Sigmoid colon (tissue), 7 donors: Measurements from ENCODE around the gene SPATA13. TPM values are rescaled to one million over a fixed set of nuclear protein-coding genes. Genes with fewer than 3 reads are reported as not detected.

Experiments
- DNase-seq: peaks from one replicate; pipeline ENCODE4 v3.0.0-alpha.2; 2019
- H3K27ac ChIP-seq, 4 donors: fragments of 200-600 bp; sonication (generic); one replicate each; pipeline ENCODE4 v1.5.1; 2016 to 2019; ENCODE audit warnings: mild to moderate bottlenecking in 1 of 4
- H3K27me3 ChIP-seq, 3 donors: fragments of 200-600 bp; sonication (generic); one replicate each; pipeline ENCODE4 v1.5.1; 2019; ENCODE audit warnings: mild to moderate bottlenecking in 1 of 3
- H3K36me3 ChIP-seq, 4 donors: fragments of 200-600 bp; sonication (generic); one replicate each; pipeline ENCODE4 v1.5.1; 2016 to 2019
- H3K4me1 ChIP-seq, 4 donors: fragments of 200-600 bp; sonication (generic); one replicate each; pipeline ENCODE4 v1.5.1; 2017 to 2019
- H3K4me3 ChIP-seq, 4 donors: fragments of 200-600 bp; sonication (generic); one replicate each; pipeline ENCODE4 v1.5.1; 2017 to 2019; ENCODE audit warnings: mild to moderate bottlenecking in 2 of 4, moderate library complexity in 1 of 4
- H3K9me3 ChIP-seq, 4 donors: fragments of 200-600 bp in 3 of 4; sonication (generic) in 3 of 4; one replicate each; pipeline versions ENCODE4 v1.5.1 to v1.6.1; 2013 to 2019
- CTCF ChIP-seq, 4 experiments: fragments of 450-650 bp in 3 of 4; fragments of 200-600 bp in 1 of 4; IDR thresholded peaks; one replicate each; pipeline ENCODE4 v1.5.1; 2016 to 2019; ENCODE audit warnings: antibody characterized with exemption in 4 of 4, mild to moderate bottlenecking in 3 of 4, moderate library complexity in 2 of 4
- EP300 ChIP-seq, 4 donors: sonication (generic); formaldehyde crosslinking; IDR thresholded peaks; one replicate each; pipeline ENCODE4 v1.6.1; 2017; ENCODE audit warnings: antibody characterized with exemption in 4 of 4
- POLR2A ChIP-seq, 2 donors: fragments of 450-650 bp; IDR thresholded peaks; one replicate each; pipeline ENCODE4 v1.6.1; 2016; ENCODE audit warnings: antibody characterized with exemption in 2 of 2, mild to moderate bottlenecking in 2 of 2, moderate library complexity in 2 of 2
- POLR2AphosphoS5 ChIP-seq, 4 donors: sonication (generic); formaldehyde crosslinking; IDR thresholded peaks; one replicate each; pipeline ENCODE4 v1.6.1; 2017; ENCODE audit warnings: antibody characterized with exemption in 4 of 4
- WGBS, 2 donors: extraction: QIAGEN DNeasy Blood & Tissue Kit; methylation state at CpG; one replicate each; pipeline ENCODE4 v1.1.7; 2013; 5-methylcytosine and 5-hydroxymethylcytosine counted together
- intact Hi-C: fragments of 100-400 bp; cut with DNase I; formaldehyde crosslinking; loops from one replicate; pipeline ENCODE4 v1.15.1; 2023
- polyA plus RNA-seq, 3 donors: library from polyadenylated mRNA; stranded (reverse); fragments of 200-250 nt; gene quantifications; one replicate each; pipeline ENCODE4 v1.2.3, GENCODE V29; 2013
- total RNA-seq, 4 donors: library from RNA; depleted of rRNA; stranded (reverse); fragments of >200 nt; gene quantifications; one replicate each; pipeline ENCODE4 v1.1.0, GENCODE V29; 2016
- donor health status: healthy with polysubstance abuse.
- donor health status: Bipolar disorder and iron deficiency.
- donor health status: healthy.

Gene SPATA13
- total and polyA plus RNA-seq, 7 donors = 15.6 to 29.4 (median 18.1) TPM

DNA sequence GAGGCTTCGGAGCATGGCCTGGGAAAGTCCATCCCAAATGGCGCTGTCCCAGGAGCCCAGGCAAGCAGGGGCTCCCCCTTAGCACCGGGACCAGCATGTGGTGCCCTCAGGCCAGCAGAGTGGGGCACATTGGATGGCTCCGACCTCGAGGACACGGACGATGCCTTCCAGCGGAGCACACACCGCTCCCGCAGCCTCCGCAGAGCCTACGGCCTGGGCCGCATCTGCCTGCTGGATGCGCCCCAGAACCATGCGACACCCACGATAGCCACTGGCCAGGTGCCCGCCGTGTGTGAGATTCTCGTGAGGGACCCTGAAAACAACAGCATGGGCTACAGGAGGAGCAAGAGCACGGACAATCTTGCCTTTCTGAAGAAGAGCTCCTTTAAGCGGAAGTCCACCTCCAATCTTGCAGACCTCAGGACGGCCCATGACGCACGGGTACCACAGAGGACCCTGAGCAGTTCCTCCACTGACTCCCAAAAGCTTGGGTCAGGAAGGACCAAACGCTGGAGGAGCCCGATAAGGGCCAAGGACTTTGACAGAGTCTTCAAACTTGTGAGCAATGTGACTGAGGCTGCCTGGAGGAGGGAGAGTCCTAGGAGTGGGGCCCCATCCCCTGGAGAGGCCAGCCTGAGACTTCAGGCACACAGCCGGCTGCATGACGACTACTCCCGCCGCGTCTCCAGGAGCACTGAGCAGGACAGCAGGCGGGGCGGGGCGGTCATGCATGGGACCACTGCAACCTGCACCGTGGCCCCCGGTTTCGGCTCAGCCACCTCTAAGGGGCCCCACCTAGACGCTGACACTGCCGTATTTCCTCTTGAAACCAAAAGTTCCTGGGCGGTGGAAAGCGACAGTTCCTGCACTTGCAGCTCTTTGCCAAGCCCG is 63.1 kb downstream of the SPATA13 start:
- H3K36me3 ChIP-seq = peaks cover 0 to 12% (median 0%) of the 10 kb centered on the region in 4 donors
- TF ChIP-seq CTCF (IDR thresholded peaks at IDR 0.05) = no peak
- TF ChIP-seq EP300 (IDR thresholded peaks at IDR 0.05) = no peak
- no peak for TF ChIP-seq POLR2A (IDR thresholded peaks at IDR 0.05)
- TF ChIP-seq POLR2AphosphoS5 (IDR thresholded peaks at IDR 0.05) = no peak
- intact Hi-C loops = loop anchor here (5.0 kb wide), 1 partner anchor 756 kb away; no protein-coding TSS in a partner anchor
- no peak overlapping the region for H3K4me3 ChIP-seq
- H3K27ac ChIP-seq = no peak overlapping the region
- H3K9me3 ChIP-seq = no peaks in the 10 kb centered on the region
- WGBS, 2 donors = 84 to 90% methylated on average over 42 of the region's 42 CpGs
- no peak for DNase-seq
- H3K4me1 ChIP-seq = peaks cover 0 to 3% (median 0%) of the 10 kb centered on the region in 4 donors
- H3K27me3 ChIP-seq = no peaks in the 10 kb centered on the region

GRCh38 chr13:24224232-24224680 is 63.7 kb downstream of the SPATA13 start:
- Histone ChIP-seq H3K27me3 (no peaks in the 10 kb centered on the region), H3K36me3 (peaks cover 0 to 12% (median 0%) of the 10 kb centered on the region in 4 donors), H3K4me3 (no peak overlapping the region), H3K27ac (no peak overlapping the region), H3K9me3 (no peaks in the 10 kb centered on the region), H3K4me1 (peaks cover 0 to 4% (median 1%) of the 10 kb centered on the region in 4 donors)
- DNase-seq = no peak
- WGBS, 2 donors = 70 to 71% methylated on average over 9 of the region's 9 CpGs
- TF ChIP-seq CTCF (IDR thresholded peaks at IDR 0.05) (no peak), POLR2AphosphoS5 (IDR thresholded peaks at IDR 0.05) (no peak), POLR2A (IDR thresholded peaks at IDR 0.05) (no peak), EP300 (IDR thresholded peaks at IDR 0.05) (no peak)
- intact Hi-C loops = loop anchor here (5.0 kb wide), 1 partner anchor 757 kb away; no protein-coding TSS in a partner anchor

DNA sequence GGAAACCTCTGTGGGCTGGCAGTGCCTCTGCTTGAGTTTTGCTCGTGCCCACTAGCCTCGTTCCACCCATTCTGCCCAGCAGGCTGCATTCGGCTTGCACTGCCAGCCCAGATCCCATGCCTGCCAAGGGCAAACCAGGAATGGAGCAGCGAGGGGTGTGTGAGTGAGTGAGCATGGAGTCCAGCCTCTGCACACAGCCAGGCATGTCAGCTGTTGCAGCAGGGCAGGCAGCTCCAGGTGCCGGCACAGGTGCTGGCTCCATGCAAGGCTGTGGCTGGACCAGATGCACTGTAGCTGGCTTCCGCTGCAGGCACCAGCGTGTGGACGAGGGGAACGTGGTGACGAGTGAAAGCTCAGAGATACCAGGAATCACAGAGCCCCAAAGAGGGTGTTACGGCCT is 64.5 kb downstream of the SPATA13 start:
- TF ChIP-seq EP300 (IDR thresholded peaks at IDR 0.05) (no peak), POLR2A (IDR thresholded peaks at IDR 0.05) (no peak), POLR2AphosphoS5 (IDR thresholded peaks at IDR 0.05) (no peak), CTCF (IDR thresholded peaks at IDR 0.05) (no peak)
- DNase-seq = no peak
- intact Hi-C loops = loop anchor here (5.0 kb wide), 1 partner anchor 303 kb away; no protein-coding TSS in a partner anchor
- Histone ChIP-seq H3K27ac (no peak overlapping the region), H3K27me3 (no peaks in the 10 kb centered on the region), H3K4me1 (peaks cover 0 to 4% (median 0%) of the 10 kb centered on the region in 4 donors), H3K9me3 (no peaks in the 10 kb centered on the region), H3K36me3 (peaks cover 0 to 12% (median 0%) of the 10 kb centered on the region in 4 donors), H3K4me3 (no peak overlapping the region)
- WGBS, 2 donors = 91 to 92% methylated on average over 11 of the region's 11 CpGs

GRCh38 chr13:24225930-24226329 is 65.4 kb downstream of the SPATA13 start:
- intact Hi-C loops = loop anchor here (5.0 kb wide), 1 partner anchor 304 kb away; no protein-coding TSS in a partner anchor
- TF ChIP-seq POLR2A (IDR thresholded peaks at IDR 0.05) = no peak
- TF ChIP-seq EP300 (IDR thresholded peaks at IDR 0.05) = no peak
- no peak for TF ChIP-seq POLR2AphosphoS5 (IDR thresholded peaks at IDR 0.05)
- TF ChIP-seq CTCF (IDR thresholded peaks at IDR 0.05) = no peak
- WGBS, 2 donors = 87 to 93% methylated on average over 7 of the region's 7 CpGs
- DNase-seq = no peak
- peaks cover 0 to 12% (median 0%) of the 10 kb centered on the region in 4 donors for H3K36me3 ChIP-seq
- no peaks in the 10 kb centered on the region for H3K27me3 ChIP-seq
- H3K4me3 ChIP-seq = no peak overlapping the region
- H3K27ac ChIP-seq = no peak overlapping the region
- H3K4me1 ChIP-seq = peaks cover 0 to 4% (median 0%) of the 10 kb centered on the region in 4 donors
- H3K9me3 ChIP-seq = no peaks in the 10 kb centered on the region
